PC-9 (cell line): ENCODE data around the gene CD48.

ENCODE experiments used
- CTCF ChIP-seq: fragments of 200-600 bp; sonication (generic); conservative IDR thresholded peaks from 2 replicates; pipeline ENCODE4 v1.6.1; 2017; ENCODE audit warnings: mixed run types, antibody characterized with exemption, mild to moderate bottlenecking, moderate library complexity
- EZH2 ChIP-seq: fragments of 200-600 bp; sonication (generic); IDR thresholded peaks from 2 replicates; pipeline ENCODE4 v1.8.0; 2017; ENCODE audit warnings: antibody characterized with exemption, low read depth

- TF ChIP-seq CTCF (no peak), EZH2 (no peak)
Observed at GRCh38 chr1:160755911-160756848, 44.6 kb upstream of the CD48 start.
